ENCODE data around the gene PRRC2A. TPM values are rescaled to one million over a fixed set of nuclear protein-coding genes. Genes with fewer than 3 reads are reported as not detected.

Gene PRRC2A
- total and polyA plus RNA-seq, 11 donors, result 75.1 to 119 (median 97.4) TPM

DNA sequence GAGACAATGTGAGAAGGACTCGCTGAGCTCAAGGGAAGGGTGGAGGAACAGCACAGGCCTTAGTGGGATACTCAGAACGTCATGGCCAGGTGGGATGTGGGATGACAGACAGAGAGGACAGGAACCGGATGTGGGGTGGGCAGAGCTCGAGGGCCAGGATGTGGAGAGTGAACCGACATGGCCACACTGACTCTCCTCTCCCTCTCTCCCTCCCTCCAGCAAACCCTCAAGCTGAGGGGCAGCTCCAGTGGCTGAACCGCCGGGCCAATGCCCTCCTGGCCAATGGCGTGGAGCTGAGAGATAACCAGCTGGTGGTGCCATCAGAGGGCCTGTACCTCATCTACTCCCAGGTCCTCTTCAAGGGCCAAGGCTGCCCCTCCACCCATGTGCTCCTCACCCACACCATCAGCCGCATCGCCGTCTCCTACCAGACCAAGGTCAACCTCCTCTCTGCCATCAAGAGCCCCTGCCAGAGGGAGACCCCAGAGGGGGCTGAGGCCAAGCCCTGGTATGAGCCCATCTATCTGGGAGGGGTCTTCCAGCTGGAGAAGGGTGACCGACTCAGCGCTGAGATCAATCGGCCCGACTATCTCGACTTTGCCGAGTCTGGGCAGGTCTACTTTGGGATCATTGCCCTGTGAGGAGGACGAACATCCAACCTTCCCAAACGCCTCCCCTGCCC is 43.5 kb upstream of the PRRC2A start:
- intact Hi-C loops (cut with DNase I), result no loop called here
- H3K9me3 ChIP-seq, result no peaks in the 10 kb centered on the region
- peaks cover 0 to 59% (median 13%) of the 10 kb centered on the region in 12 donors for H3K4me1 ChIP-seq
- TF ChIP-seq POLR2A (IDR thresholded peaks at IDR 0.05), result no peak
- TF ChIP-seq, protein P1, sequence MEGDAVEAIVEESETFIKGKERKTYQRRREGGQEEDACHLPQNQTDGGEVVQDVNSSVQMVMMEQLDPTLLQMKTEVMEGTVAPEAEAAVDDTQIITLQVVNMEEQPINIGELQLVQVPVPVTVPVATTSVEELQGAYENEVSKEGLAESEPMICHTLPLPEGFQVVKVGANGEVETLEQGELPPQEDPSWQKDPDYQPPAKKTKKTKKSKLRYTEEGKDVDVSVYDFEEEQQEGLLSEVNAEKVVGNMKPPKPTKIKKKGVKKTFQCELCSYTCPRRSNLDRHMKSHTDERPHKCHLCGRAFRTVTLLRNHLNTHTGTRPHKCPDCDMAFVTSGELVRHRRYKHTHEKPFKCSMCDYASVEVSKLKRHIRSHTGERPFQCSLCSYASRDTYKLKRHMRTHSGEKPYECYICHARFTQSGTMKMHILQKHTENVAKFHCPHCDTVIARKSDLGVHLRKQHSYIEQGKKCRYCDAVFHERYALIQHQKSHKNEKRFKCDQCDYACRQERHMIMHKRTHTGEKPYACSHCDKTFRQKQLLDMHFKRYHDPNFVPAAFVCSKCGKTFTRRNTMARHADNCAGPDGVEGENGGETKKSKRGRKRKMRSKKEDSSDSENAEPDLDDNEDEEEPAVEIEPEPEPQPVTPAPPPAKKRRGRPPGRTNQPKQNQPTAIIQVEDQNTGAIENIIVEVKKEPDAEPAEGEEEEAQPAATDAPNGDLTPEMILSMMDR (IDR thresholded peaks at IDR 0.05), result no peak
- H3K4me3 ChIP-seq, result peak overlapping the region in 6 of 12 donors; percentile 47 to 74 (median 57)
- no peaks in the 10 kb centered on the region for H3K27me3 ChIP-seq
- 80 to 88% (median 86%) methylated on average over 19 of the region's 19 CpGs for WGBS, 4 donors
- DNase-seq, result no peak
- no peak for ATAC-seq
- H3K36me3 ChIP-seq, result peaks cover 0 to 10% (median 0%) of the 10 kb centered on the region in 9 donors
- peak overlapping the region in 1 of 12 donors; percentile 88 for H3K27ac ChIP-seq

DNA sequence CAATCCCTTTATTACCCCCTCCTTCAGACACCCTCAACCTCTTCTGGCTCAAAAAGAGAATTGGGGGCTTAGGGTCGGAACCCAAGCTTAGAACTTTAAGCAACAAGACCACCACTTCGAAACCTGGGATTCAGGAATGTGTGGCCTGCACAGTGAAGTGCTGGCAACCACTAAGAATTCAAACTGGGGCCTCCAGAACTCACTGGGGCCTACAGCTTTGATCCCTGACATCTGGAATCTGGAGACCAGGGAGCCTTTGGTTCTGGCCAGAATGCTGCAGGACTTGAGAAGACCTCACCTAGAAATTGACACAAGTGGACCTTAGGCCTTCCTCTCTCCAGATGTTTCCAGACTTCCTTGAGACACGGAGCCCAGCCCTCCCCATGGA is 42.9 kb upstream of the PRRC2A start:
- DNase-seq (no peak), ATAC-seq (no peak)
- peaks cover 0 to 65% (median 15%) of the 10 kb centered on the region in 12 donors for H3K4me1 ChIP-seq
- 79 to 86% (median 84%) methylated on average over 3 of the region's 3 CpGs for WGBS, 4 donors
- no peaks in the 10 kb centered on the region for H3K27me3 ChIP-seq
- H3K4me3 ChIP-seq, result peak overlapping the region in 2 of 12 donors; percentile 64 to 74
- intact Hi-C loops (cut with DNase I), result no loop called here
- TF ChIP-seq POLR2A (IDR thresholded peaks at IDR 0.05), result no peak
- TF ChIP-seq, protein P1 (IDR thresholded peaks at IDR 0.05), result no peak
- H3K36me3 ChIP-seq, result peaks cover 0 to 10% (median 0%) of the 10 kb centered on the region in 9 donors
- no peaks in the 10 kb centered on the region for H3K9me3 ChIP-seq
- peak overlapping the region in 1 of 12 donors; percentile 88 for H3K27ac ChIP-seq

DNA sequence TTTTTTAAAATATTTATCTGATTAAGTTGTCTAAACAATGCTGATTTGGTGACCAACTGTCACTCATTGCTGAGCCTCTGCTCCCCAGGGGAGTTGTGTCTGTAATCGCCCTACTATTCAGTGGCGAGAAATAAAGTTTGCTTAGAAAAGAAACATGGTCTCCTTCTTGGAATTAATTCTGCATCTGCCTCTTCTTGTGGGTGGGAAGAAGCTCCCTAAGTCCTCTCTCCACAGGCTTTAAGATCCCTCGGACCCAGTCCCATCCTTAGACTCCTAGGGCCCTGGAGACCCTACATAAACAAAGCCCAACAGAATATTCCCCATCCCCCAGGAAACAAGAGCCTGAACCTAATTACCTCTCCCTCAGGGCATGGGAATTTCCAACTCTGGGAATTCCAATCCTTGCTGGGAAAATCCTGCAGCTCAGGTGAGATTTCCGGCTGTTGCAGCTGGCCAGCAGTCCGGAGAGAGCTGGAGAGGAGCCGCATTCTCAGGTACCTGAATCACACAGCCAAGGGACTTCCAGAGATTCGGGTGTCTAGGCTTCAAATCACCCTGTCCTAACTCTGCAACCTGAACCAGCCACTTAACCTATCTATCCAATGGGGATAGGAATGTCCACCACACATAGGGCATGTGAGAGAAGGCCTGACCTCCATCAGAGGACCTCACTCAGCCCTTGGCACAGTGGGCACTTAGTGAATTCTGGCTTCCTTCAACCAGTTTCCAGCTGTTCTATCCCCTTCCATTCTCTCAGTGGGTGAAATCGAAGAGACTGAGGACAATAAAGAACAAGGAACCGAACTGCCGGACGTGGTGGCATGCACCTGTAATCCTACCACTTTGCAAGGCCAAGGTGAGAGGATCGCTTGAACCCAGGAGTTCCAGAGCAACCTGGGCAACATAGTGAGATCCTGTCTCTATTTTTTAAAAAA is 42.1 kb upstream of the PRRC2A start:
- peak overlapping the region in 1 of 12 donors; percentile 74 for H3K4me3 ChIP-seq
- WGBS, 4 donors, result 70 to 81% (median 75%) methylated on average over 12 of the region's 12 CpGs
- no peaks in the 10 kb centered on the region for H3K27me3 ChIP-seq
- H3K4me1 ChIP-seq, result peaks cover 0 to 72% (median 16%) of the 10 kb centered on the region in 12 donors
- H3K36me3 ChIP-seq, result peaks cover 0 to 10% (median 0%) of the 10 kb centered on the region in 9 donors
- ATAC-seq (no peak), DNase-seq (no peak)
- no peaks in the 10 kb centered on the region for H3K9me3 ChIP-seq
- peak overlapping the region in 1 of 12 donors; percentile 42 for H3K27ac ChIP-seq
- no peak for TF ChIP-seq POLR2A (IDR thresholded peaks at IDR 0.05)
- TF ChIP-seq, protein P1 (IDR thresholded peaks at IDR 0.05), result no peak
- intact Hi-C loops (cut with DNase I), result no loop called here

DNA sequence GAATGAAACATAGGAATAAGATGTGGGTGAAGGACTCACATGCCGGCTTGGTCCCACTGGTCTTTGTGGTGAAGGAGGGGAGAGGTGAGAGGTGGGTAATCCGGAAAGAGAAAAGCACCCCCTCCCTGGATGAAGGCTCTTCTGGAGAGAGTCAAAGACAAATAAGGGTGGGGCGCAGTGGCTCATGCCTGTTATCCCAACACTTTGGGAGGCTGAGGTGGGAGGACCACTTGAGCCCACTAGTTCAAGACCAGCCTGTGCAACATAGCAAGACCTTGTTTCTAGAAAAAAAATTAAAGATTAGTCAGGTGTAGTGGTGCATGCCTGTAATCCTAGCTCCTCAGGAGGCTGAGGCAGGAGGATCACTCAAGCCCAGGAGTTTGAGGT is 41.4 kb upstream of the PRRC2A start:
- DNase-seq (no peak), ATAC-seq (no peak)
- 89 to 96% (median 93%) methylated on average over 3 of the region's 3 CpGs for WGBS, 4 donors
- H3K9me3 ChIP-seq, result no peaks in the 10 kb centered on the region
- intact Hi-C loops (cut with DNase I), result no loop called here
- no peaks in the 10 kb centered on the region for H3K27me3 ChIP-seq
- TF ChIP-seq, protein P1 (IDR thresholded peaks at IDR 0.05), result no peak
- TF ChIP-seq POLR2A (IDR thresholded peaks at IDR 0.05), result no peak
- H3K27ac ChIP-seq, result peak overlapping the region in 1 of 12 donors; percentile 92
- peaks cover 0 to 10% (median 0%) of the 10 kb centered on the region in 9 donors for H3K36me3 ChIP-seq
- peaks cover 0 to 78% (median 16%) of the 10 kb centered on the region in 12 donors for H3K4me1 ChIP-seq
- H3K4me3 ChIP-seq, result no peak overlapping the region
